Smooth muscle cell (in vitro differentiated cells): ENCODE data around the gene TASOR2. TPM values are rescaled to one million over a fixed set of nuclear protein-coding genes. Genes with fewer than 3 reads are reported as not detected.

ENCODE experiments used
- DNase-seq: peaks from one replicate; lab custom pipeline; 2025; ENCODE audit not compliant: unreplicated experiment; lab: John Stamatoyannopoulos, UW
- H2AFZ ChIP-seq: fragments of 200-600 bp; sonication (generic); 2 replicates; pipeline ENCODE4 v1.6.0; 2016; ENCODE audit warnings: antibody characterized with exemption, low read depth, mild to moderate bottlenecking
- H3F3A ChIP-seq: fragments of 200-600 bp; sonication (generic); 2 replicates; pipeline ENCODE4 v1.6.0; 2017; ENCODE audit warnings: antibody characterized with exemption, low read depth
- H3K27ac ChIP-seq: fragments of 200-600 bp; sonication (generic); 2 replicates; pipeline ENCODE4 v1.5.1; 2016; ENCODE audit warnings: low read depth, mild to moderate bottlenecking
- H3K27me3 ChIP-seq: fragments of 200-600 bp; sonication (generic); 2 replicates; pipeline ENCODE4 v1.6.1; 2016; ENCODE audit warnings: low read depth, mild to moderate bottlenecking
- H3K36me3 ChIP-seq: fragments of 200-600 bp; sonication (generic); 2 replicates; pipeline ENCODE4 v1.5.1; 2016; ENCODE audit warnings: low read depth
- H3K4me1 ChIP-seq: fragments of 200-600 bp; sonication (generic); 2 replicates; pipeline ENCODE4 v1.5.1; 2016; ENCODE audit warnings: low read depth
- H3K4me2 ChIP-seq: fragments of 200-600 bp; sonication (generic); 2 replicates; pipeline ENCODE4 v1.6.0; 2016; ENCODE audit warnings: mild to moderate bottlenecking
- H3K4me3 ChIP-seq: fragments of 200-600 bp; sonication (generic); 2 replicates; pipeline ENCODE4 v1.5.1; 2016; ENCODE audit warnings: mild to moderate bottlenecking
- H3K79me2 ChIP-seq: fragments of 200-600 bp; sonication (generic); 2 replicates; pipeline ENCODE4 v1.6.0; 2016; ENCODE audit warnings: low read depth, mild to moderate bottlenecking
- H3K9ac ChIP-seq: fragments of 200-600 bp; sonication (generic); 2 replicates; pipeline ENCODE4 v1.6.0; 2016; ENCODE audit warnings: low read depth
- H3K9me3 ChIP-seq: fragments of 200-600 bp; sonication (generic); replicated peaks from 2 replicates; pipeline ENCODE4 v1.5.1; 2016; ENCODE audit warnings: low read depth
- H4K20me1 ChIP-seq: fragments of 200-600 bp; sonication (generic); 2 replicates; pipeline ENCODE4 v1.6.0; 2016; ENCODE audit warnings: low read depth
- CTCF ChIP-seq: fragments of 200-600 bp; sonication (generic); IDR thresholded peaks from 2 replicates; pipeline ENCODE4 v1.5.1; 2017; ENCODE audit warnings: borderline replicate concordance, mild to moderate bottlenecking, antibody characterized with exemption; ENCODE audit not compliant: insufficient read depth, poor library complexity, severe bottlenecking
- WGBS: methylation state at CpG from one replicate; pipeline ENCODE4 v1.1.7; 2016; ENCODE audit warnings: low lambda C conversion rate; 5-methylcytosine and 5-hydroxymethylcytosine counted together
- polyA plus RNA-seq: library from polyadenylated mRNA; unstranded; fragments of >200 nt; fragmentation: Nextera tagmentation; extraction: Ambion mirVana; gene quantifications from 2 replicates; pipeline ENCODE4 v1.2.1, GENCODE V29; 2016
- total RNA-seq: library from RNA; depleted of rRNA; stranded (reverse); fragments of >200 nt; gene quantifications from 2 replicates; pipeline ENCODE4 v1.2.3, GENCODE V29; 2014

Gene TASOR2
- total and polyA plus RNA-seq, 2 experiments from 2014 or later: 15.4 to 132 TPM

GRCh38 chr10:5647507-5648240 lies 37.0 kb upstream of the TASOR2 start:
- Histone ChIP-seq H3K9ac (no peak overlapping the region), H3K4me1 (peaks cover 11% of the 10 kb centered on the region), H3K36me3 (no peaks in the 10 kb centered on the region), H3K9me3 (no peaks in the 10 kb centered on the region), H3K4me2 (no peak overlapping the region), H3F3A (peaks cover 37% of the 10 kb centered on the region), H3K79me2 (peaks cover 4% of the 10 kb centered on the region), H3K27ac (no peak overlapping the region), H4K20me1 (no peaks in the 10 kb centered on the region), H3K4me3 (no peak overlapping the region), H2AFZ (no peak overlapping the region), H3K27me3 (no peaks in the 10 kb centered on the region)
- 97% methylated on average over 11 of the region's 11 CpGs for WGBS
- no peak for DNase-seq
- TF ChIP-seq CTCF: no peak

- Histone ChIP-seq H3K27me3 (no peaks in the 10 kb centered on the region), H3K36me3 (no peaks in the 10 kb centered on the region), H3K4me2 (no peak overlapping the region), H3K4me3 (no peak overlapping the region), H3K9me3 (no peaks in the 10 kb centered on the region), H3F3A (peaks cover 33% of the 10 kb centered on the region), H4K20me1 (no peaks in the 10 kb centered on the region), H3K9ac (no peak overlapping the region), H3K79me2 (peaks cover 4% of the 10 kb centered on the region), H3K27ac (no peak overlapping the region), H3K4me1 (peaks cover 11% of the 10 kb centered on the region), H2AFZ (no peak overlapping the region)
- WGBS: 94% methylated on average over 50 of the region's 50 CpGs
- TF ChIP-seq CTCF: no peak
- no peak for DNase-seq
Observed at GRCh38 chr10:5648494-5649457, 35.9 kb upstream of the TASOR2 start.

- Histone ChIP-seq H3K36me3 (no peaks in the 10 kb centered on the region), H3K27ac (peak overlapping the region; percentile 94), H3F3A (peaks cover 30% of the 10 kb centered on the region), H3K9ac (no peak overlapping the region), H2AFZ (no peak overlapping the region), H3K27me3 (no peaks in the 10 kb centered on the region), H3K4me3 (no peak overlapping the region), H3K4me1 (peaks cover 11% of the 10 kb centered on the region), H4K20me1 (no peaks in the 10 kb centered on the region), H3K4me2 (peak overlapping the region; percentile 58), H3K9me3 (no peaks in the 10 kb centered on the region), H3K79me2 (peaks cover 4% of the 10 kb centered on the region)
- TF ChIP-seq CTCF: no peak
- 87% methylated on average over 11 of the region's 11 CpGs for WGBS
- DNase-seq: no peak
Observed at GRCh38 chr10:5649746-5650145, 34.9 kb upstream of the TASOR2 start.
